ENCODE data around the gene FBXW10B. TPM values are rescaled to one million over a fixed set of nuclear protein-coding genes. Genes with fewer than 3 reads are reported as not detected.
"Not testable (repeated sequence)": the region's sequence is repeated elsewhere in the genome, so short reads cannot be mapped to it uniquely, and the experiment has no call there.

The FBXW10B gene
- total RNA-seq, 2 experiments from 2014 or later: 0.45 TPM; not detected in 1

GRCh38 chr17:15615850-15616249 is 3.7 kb downstream of the FBXW10B start:
- H3K9me3 Mint-ChIP-seq; POLR2A ChIA-PET; H3K27me3 Mint-ChIP-seq; H3K27ac Mint-ChIP-seq; H3K4me1 ChIP-seq (ENCODE audit: insufficient read depth, low read length); ATAC-seq (ENCODE audit: poor library complexity); CTCF ChIA-PET; H3K4me1 Mint-ChIP-seq (ENCODE audit: low read depth); H3K4me3 ChIP-seq (ENCODE audit: low read length); H3K27me3 ChIP-seq (ENCODE audit: control insufficient read depth in 1 of 2, insufficient read depth in 2 of 2, low read length in 2 of 2); DNase-seq; intact Hi-C loops (cut with DNase I, micrococcal nuclease); H3K4me3 Mint-ChIP-seq; H3K27ac ChIP-seq (ENCODE audit: low read depth in 1 of 2, low read length in 2 of 2); H3K9me3 ChIP-seq (ENCODE audit: control insufficient read depth in 1 of 2, insufficient read depth in 1 of 2, low read length in 2 of 2); H3K36me3 ChIP-seq (ENCODE audit: insufficient read depth, low read length); H3K36me3 Mint-ChIP-seq (ENCODE audit: low read depth): not testable (repeated sequence)

GRCh38 chr17:15613111-15613510 is 6.4 kb downstream of the FBXW10B start:
- ATAC-seq (ENCODE audit: poor library complexity); H3K27me3 Mint-ChIP-seq; H3K4me1 Mint-ChIP-seq (ENCODE audit: low read depth); intact Hi-C loops (cut with DNase I, micrococcal nuclease); H3K27me3 ChIP-seq (ENCODE audit: control insufficient read depth in 1 of 2, insufficient read depth in 2 of 2, low read length in 2 of 2); H3K4me3 ChIP-seq (ENCODE audit: low read length); H3K9me3 ChIP-seq (ENCODE audit: control insufficient read depth in 1 of 2, insufficient read depth in 1 of 2, low read length in 2 of 2); H3K9me3 Mint-ChIP-seq; DNase-seq; H3K27ac ChIP-seq (ENCODE audit: low read depth in 1 of 2, low read length in 2 of 2); H3K4me1 ChIP-seq (ENCODE audit: insufficient read depth, low read length); H3K36me3 ChIP-seq (ENCODE audit: insufficient read depth, low read length); H3K36me3 Mint-ChIP-seq (ENCODE audit: low read depth); H3K27ac Mint-ChIP-seq; CTCF ChIA-PET; POLR2A ChIA-PET; H3K4me3 Mint-ChIP-seq: not testable (repeated sequence)

- intact Hi-C loops (cut with DNase I, micrococcal nuclease); H3K4me3 ChIP-seq (ENCODE audit: low read length); CTCF ChIA-PET; POLR2A ChIA-PET; H3K27ac Mint-ChIP-seq; H3K9me3 Mint-ChIP-seq; H3K4me3 Mint-ChIP-seq; H3K27me3 ChIP-seq (ENCODE audit: control insufficient read depth in 1 of 2, insufficient read depth in 2 of 2, low read length in 2 of 2); H3K36me3 Mint-ChIP-seq (ENCODE audit: low read depth); ATAC-seq (ENCODE audit: poor library complexity); DNase-seq; H3K9me3 ChIP-seq (ENCODE audit: control insufficient read depth in 1 of 2, insufficient read depth in 1 of 2, low read length in 2 of 2); H3K36me3 ChIP-seq (ENCODE audit: insufficient read depth, low read length); H3K27me3 Mint-ChIP-seq; H3K27ac ChIP-seq (ENCODE audit: low read depth in 1 of 2, low read length in 2 of 2): not testable (repeated sequence)
- H3K4me1 Mint-ChIP-seq (ENCODE audit: low read depth): peaks cover 22% of the 10 kb centered on the region
- peaks cover 33% of the 10 kb centered on the region for H3K4me1 ChIP-seq (ENCODE audit: insufficient read depth, low read length)
Measured at GRCh38 chr17:15592960-15593359, 26.5 kb downstream of the FBXW10B start.

- CTCF ChIA-PET; POLR2A ChIA-PET; H3K36me3 ChIP-seq (ENCODE audit: insufficient read depth, low read length); H3K4me3 Mint-ChIP-seq; H3K9me3 ChIP-seq (ENCODE audit: control insufficient read depth in 1 of 2, insufficient read depth in 1 of 2, low read length in 2 of 2); H3K4me3 ChIP-seq (ENCODE audit: low read length); H3K27me3 Mint-ChIP-seq; H3K27ac ChIP-seq (ENCODE audit: low read depth in 1 of 2, low read length in 2 of 2); DNase-seq; H3K27ac Mint-ChIP-seq; H3K36me3 Mint-ChIP-seq (ENCODE audit: low read depth); H3K27me3 ChIP-seq (ENCODE audit: control insufficient read depth in 1 of 2, insufficient read depth in 2 of 2, low read length in 2 of 2); ATAC-seq (ENCODE audit: poor library complexity); H3K9me3 Mint-ChIP-seq; intact Hi-C loops (cut with DNase I, micrococcal nuclease): not testable (repeated sequence)
- peaks cover 23% of the 10 kb centered on the region for H3K4me1 Mint-ChIP-seq (ENCODE audit: low read depth)
- H3K4me1 ChIP-seq (ENCODE audit: insufficient read depth, low read length): peaks cover 33% of the 10 kb centered on the region
Measured at GRCh38 chr17:15591986-15592385, 27.5 kb downstream of the FBXW10B start.

GRCh38 chr17:15590844-15591243 is 28.7 kb downstream of the FBXW10B start:
- H3K36me3 ChIP-seq (ENCODE audit: insufficient read depth, low read length); H3K4me3 Mint-ChIP-seq; CTCF ChIA-PET; H3K36me3 Mint-ChIP-seq (ENCODE audit: low read depth); DNase-seq; H3K27me3 Mint-ChIP-seq; H3K9me3 ChIP-seq (ENCODE audit: control insufficient read depth in 1 of 2, insufficient read depth in 1 of 2, low read length in 2 of 2); POLR2A ChIA-PET; ATAC-seq (ENCODE audit: poor library complexity); H3K27ac ChIP-seq (ENCODE audit: low read depth in 1 of 2, low read length in 2 of 2); intact Hi-C loops (cut with DNase I, micrococcal nuclease); H3K27ac Mint-ChIP-seq; H3K27me3 ChIP-seq (ENCODE audit: control insufficient read depth in 1 of 2, insufficient read depth in 2 of 2, low read length in 2 of 2); H3K4me3 ChIP-seq (ENCODE audit: low read length); H3K9me3 Mint-ChIP-seq: not testable (repeated sequence)
- H3K4me1 ChIP-seq (ENCODE audit: insufficient read depth, low read length): peaks cover 33% of the 10 kb centered on the region
- H3K4me1 Mint-ChIP-seq (ENCODE audit: low read depth): peaks cover 23% of the 10 kb centered on the region

GRCh38 chr17:15589544-15590536 is 29.7 kb downstream of the FBXW10B start:
- H3K4me1 Mint-ChIP-seq (ENCODE audit: low read depth): peaks cover 23% of the 10 kb centered on the region
- H3K27me3 Mint-ChIP-seq; H3K36me3 ChIP-seq (ENCODE audit: insufficient read depth, low read length); H3K27me3 ChIP-seq (ENCODE audit: control insufficient read depth in 1 of 2, insufficient read depth in 2 of 2, low read length in 2 of 2); H3K27ac ChIP-seq (ENCODE audit: low read depth in 1 of 2, low read length in 2 of 2); POLR2A ChIA-PET; intact Hi-C loops (cut with DNase I, micrococcal nuclease); H3K9me3 Mint-ChIP-seq; CTCF ChIA-PET; H3K36me3 Mint-ChIP-seq (ENCODE audit: low read depth); H3K27ac Mint-ChIP-seq; H3K9me3 ChIP-seq (ENCODE audit: control insufficient read depth in 1 of 2, insufficient read depth in 1 of 2, low read length in 2 of 2): not testable (repeated sequence)
- peak; percentile 46 for ATAC-seq (ENCODE audit: poor library complexity)
- H3K4me1 ChIP-seq (ENCODE audit: insufficient read depth, low read length): peaks cover 33% of the 10 kb centered on the region
- H3K4me3 ChIP-seq (ENCODE audit: low read length): peak overlapping the region; percentile 20
- peak overlapping the region; percentile 30 for H3K4me3 Mint-ChIP-seq
- peak in 5 of 14 experiments; percentile 2 to 60 (median 13) for DNase-seq

- CTCF ChIA-PET; H3K36me3 Mint-ChIP-seq (ENCODE audit: low read depth); H3K4me3 Mint-ChIP-seq: not testable (repeated sequence)
Measured at GRCh38 chr17:15588017-15588416, 31.5 kb downstream of the FBXW10B start.

More at GRCh38 chr17:15588017-15588416, 31.5 kb downstream of the FBXW10B start:
- H3K27ac Mint-ChIP-seq; H3K4me3 ChIP-seq (ENCODE audit: low read length); H3K27me3 ChIP-seq (ENCODE audit: control insufficient read depth in 1 of 2, insufficient read depth in 2 of 2, low read length in 2 of 2); H3K27ac ChIP-seq (ENCODE audit: low read depth in 1 of 2, low read length in 2 of 2); H3K27me3 Mint-ChIP-seq; intact Hi-C loops (cut with DNase I, micrococcal nuclease); H3K9me3 Mint-ChIP-seq; H3K36me3 ChIP-seq (ENCODE audit: insufficient read depth, low read length); POLR2A ChIA-PET; ATAC-seq (ENCODE audit: poor library complexity); H3K9me3 ChIP-seq (ENCODE audit: control insufficient read depth in 1 of 2, insufficient read depth in 1 of 2, low read length in 2 of 2); DNase-seq: not testable (repeated sequence)
- H3K4me1 ChIP-seq (ENCODE audit: insufficient read depth, low read length): peaks cover 27% of the 10 kb centered on the region
- peaks cover 23% of the 10 kb centered on the region for H3K4me1 Mint-ChIP-seq (ENCODE audit: low read depth)

All from CD4-positive, alpha-beta T cell (primary cell).